K562 treated with DMSO at 1 percent for 12 hours (cell line): ENCODE measurements around the gene PHF14. TPM values are rescaled to one million over a fixed set of nuclear protein-coding genes. Genes with fewer than 3 reads are reported as not detected.

Source experiments
- total RNA-seq: library from RNA; unstranded; fragments of 300-600 nt; gene quantifications from 2 replicates; pipeline ENCODE4 v1.2.3, GENCODE V29; 2022; ENCODE audit not compliant: insufficient read depth

Gene PHF14, protein sequence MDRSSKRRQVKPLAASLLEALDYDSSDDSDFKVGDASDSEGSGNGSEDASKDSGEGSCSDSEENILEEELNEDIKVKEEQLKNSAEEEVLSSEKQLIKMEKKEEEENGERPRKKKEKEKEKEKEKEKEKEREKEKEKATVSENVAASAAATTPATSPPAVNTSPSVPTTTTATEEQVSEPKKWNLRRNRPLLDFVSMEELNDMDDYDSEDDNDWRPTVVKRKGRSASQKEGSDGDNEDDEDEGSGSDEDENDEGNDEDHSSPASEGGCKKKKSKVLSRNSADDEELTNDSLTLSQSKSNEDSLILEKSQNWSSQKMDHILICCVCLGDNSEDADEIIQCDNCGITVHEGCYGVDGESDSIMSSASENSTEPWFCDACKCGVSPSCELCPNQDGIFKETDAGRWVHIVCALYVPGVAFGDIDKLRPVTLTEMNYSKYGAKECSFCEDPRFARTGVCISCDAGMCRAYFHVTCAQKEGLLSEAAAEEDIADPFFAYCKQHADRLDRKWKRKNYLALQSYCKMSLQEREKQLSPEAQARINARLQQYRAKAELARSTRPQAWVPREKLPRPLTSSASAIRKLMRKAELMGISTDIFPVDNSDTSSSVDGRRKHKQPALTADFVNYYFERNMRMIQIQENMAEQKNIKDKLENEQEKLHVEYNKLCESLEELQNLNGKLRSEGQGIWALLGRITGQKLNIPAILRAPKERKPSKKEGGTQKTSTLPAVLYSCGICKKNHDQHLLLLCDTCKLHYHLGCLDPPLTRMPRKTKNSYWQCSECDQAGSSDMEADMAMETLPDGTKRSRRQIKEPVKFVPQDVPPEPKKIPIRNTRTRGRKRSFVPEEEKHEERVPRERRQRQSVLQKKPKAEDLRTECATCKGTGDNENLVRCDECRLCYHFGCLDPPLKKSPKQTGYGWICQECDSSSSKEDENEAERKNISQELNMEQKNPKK
- 13.2 and 20.6 TPM in 2 replicates for total RNA-seq

GRCh38 chr7:10973061-10973941 lies at the start of gene PHF14:
Gene PHF14, plus strand, starts transcription at chr7:10973872. Its CDS starts 452 bp downstream, at chr7:10974324.

